Measurements from ENCODE around the gene GPR39.
"Not testable (repeated sequence)": the region's sequence is repeated elsewhere in the genome, so short reads cannot be mapped to it uniquely, and the experiment has no call there.

The GPR39 gene

GRCh38 chr2:132416723-132417395 is at the start of gene GPR39:
Gene GPR39, plus strand, starts transcription at chr2:132416805.
- no peak for DNase-seq

- no peak for DNase-seq
Observed at GRCh38 chr2:132368191-132368590, 48.4 kb upstream of the GPR39 start.

GRCh38 chr2:132372276-132372675 is 44.3 kb upstream of the GPR39 start:
- DNase-seq: no peak

- DNase-seq: no peak
Observed at GRCh38 chr2:132373391-132374135, 43.0 kb upstream of the GPR39 start.

GRCh38 chr2:132374151-132374550 is 42.5 kb upstream of the GPR39 start:
- DNase-seq: no peak

- DNase-seq: no peak
Observed at GRCh38 chr2:132374551-132374950, 42.1 kb upstream of the GPR39 start.

- DNase-seq: no peak
Observed at GRCh38 chr2:132374961-132375360, 41.6 kb upstream of the GPR39 start.

GRCh38 chr2:132381376-132381775 is 35.2 kb upstream of the GPR39 start:
- DNase-seq: no peak

GRCh38 chr2:132383956-132384355 is 32.6 kb upstream of the GPR39 start:
- no peak for DNase-seq

- DNase-seq: peak in 1 of 2 donors; percentile 5
Observed at GRCh38 chr2:132384491-132385151, 32.0 kb upstream of the GPR39 start.

- DNase-seq: no peak
Observed at GRCh38 chr2:132387126-132387525, 29.5 kb upstream of the GPR39 start.

GRCh38 chr2:132390076-132390475 is 26.5 kb upstream of the GPR39 start:
- DNase-seq: no peak

GRCh38 chr2:132391378-132391777 is 25.2 kb upstream of the GPR39 start:
- no peak for DNase-seq

- no peak for DNase-seq
Observed at GRCh38 chr2:132392221-132392620, 24.4 kb upstream of the GPR39 start.

GRCh38 chr2:132392879-132393278 is 23.7 kb upstream of the GPR39 start:
- DNase-seq: no peak

GRCh38 chr2:132397042-132397441 is 19.6 kb upstream of the GPR39 start:
- DNase-seq: not testable (repeated sequence)

GRCh38 chr2:132400169-132400900 is 16.3 kb upstream of the GPR39 start:
- no peak for DNase-seq

- no peak for DNase-seq
Observed at GRCh38 chr2:132400901-132401240, 15.7 kb upstream of the GPR39 start.

- DNase-seq: no peak
Observed at GRCh38 chr2:132401326-132401725, 15.3 kb upstream of the GPR39 start.

GRCh38 chr2:132403146-132403545 is 13.5 kb upstream of the GPR39 start:
- no peak for DNase-seq

GRCh38 chr2:132404056-132404455 is 12.5 kb upstream of the GPR39 start:
- no peak for DNase-seq

GRCh38 chr2:132407784-132408183 is 8.8 kb upstream of the GPR39 start:
- no peak for DNase-seq

GRCh38 chr2:132412021-132412420 is 4.6 kb upstream of the GPR39 start:
- no peak for DNase-seq
